HEK293 (cell line): ENCODE data around the gene RACGAP1.

Source experiments
- CTCF ChIA-PET: fragments of 350-600 bp; formaldehyde crosslinking; extraction: SDS; loops from one replicate; lab custom pipeline; 2021; ENCODE audit warnings: antibody characterized with exemption; lab: Yijun Ruan, JAX
- POLR2A ChIA-PET: fragments of 300-600 bp; formaldehyde crosslinking; extraction: SDS; loops from one replicate; lab custom pipeline; 2020; ENCODE audit warnings: antibody characterized with exemption, inconsistent platforms; lab: Yijun Ruan, JAX
- H3K27ac ChIP-seq: fragments of 200-500 bp; sonication (Bioruptor generic); 2 replicates; pipeline ENCODE4 v1.5.1; 2014; ENCODE audit warnings: low read depth, low read length, control low read depth, inconsistent platforms; ENCODE audit errors: extremely low read depth
- H3K36me3 ChIP-seq, 2 experiments: fragments of 200-500 bp in 1 of 2; sonication (Bioruptor generic) in 1 of 2; 1 replicate in 1 of 2; 2 replicates in 1 of 2; pipeline ENCODE4 v1.5.1; 2014 to 2017; ENCODE audit warnings: inconsistent platforms in 2 of 2, low read length in 2 of 2; ENCODE audit not compliant: control insufficient read depth in 2 of 2, insufficient read depth in 1 of 2
- H3K4me1 ChIP-seq: fragments of 200-500 bp; sonication (Bioruptor generic); 2 replicates; pipeline ENCODE4 v1.5.1; 2014; ENCODE audit warnings: mild to moderate bottlenecking, low read length, inconsistent platforms; ENCODE audit not compliant: control insufficient read depth, insufficient read depth
- H3K4me3 ChIP-seq: 2 replicates; pipeline ENCODE4 v1.5.1; 2011; ENCODE audit warnings: low read depth, mild to moderate bottlenecking, control low read depth, low read length, moderate library complexity
- H3K9me3 ChIP-seq: fragments of 200-500 bp; sonication (Bioruptor generic); 2 replicates; pipeline ENCODE4 v1.5.1; 2014; ENCODE audit warnings: low read depth, low read length, inconsistent platforms; ENCODE audit not compliant: control insufficient read depth, insufficient read depth
- BCL11A ChIP-seq: fragments of 450-650 bp; formaldehyde crosslinking; IDR thresholded peaks from 2 replicates; pipeline ENCODE4 v1.5.1; 2016; ENCODE audit warnings: low read depth, missing biosample characterization, missing genetic modification characterization
- EGR2 ChIP-seq: fragments of 450-650 bp; formaldehyde crosslinking; IDR thresholded peaks from 2 replicates; pipeline ENCODE4 v1.5.1; 2016; ENCODE audit warnings: low read depth, missing biosample characterization, missing genetic modification characterization
- FEZF1 ChIP-seq: fragments of 450-650 bp; formaldehyde crosslinking; IDR thresholded peaks from 2 replicates; pipeline ENCODE4 v1.5.1; 2016; ENCODE audit warnings: missing biosample characterization, missing genetic modification characterization
- GFI1B ChIP-seq: fragments of 450-650 bp; formaldehyde crosslinking; IDR thresholded peaks from 2 replicates; pipeline ENCODE4 v1.5.1; 2016; ENCODE audit warnings: missing biosample characterization, missing genetic modification characterization
- HOXA7 ChIP-seq: sonication (generic); formaldehyde crosslinking; IDR thresholded peaks from 2 replicates; pipeline ENCODE4 v1.8.1; 2022; ENCODE audit warnings: missing genetic modification reagents, borderline replicate concordance
- MZF1 ChIP-seq: fragments of 450-650 bp; formaldehyde crosslinking; IDR thresholded peaks from 2 replicates; pipeline ENCODE4 v1.5.1; 2017; ENCODE audit warnings: missing biosample characterization, missing genetic modification characterization, borderline replicate concordance
- PRDM1 ChIP-seq: fragments of 450-650 bp; formaldehyde crosslinking; IDR thresholded peaks from 2 replicates; pipeline ENCODE4; 2016; ENCODE audit warnings: missing biosample characterization, missing genetic modification characterization
- PRDM10 ChIP-seq: fragments of 450-650 bp; formaldehyde crosslinking; IDR thresholded peaks from 2 replicates; pipeline ENCODE4 v1.5.1; 2016; ENCODE audit warnings: missing biosample characterization, missing genetic modification characterization
- YY2 ChIP-seq: fragments of 450-650 bp; formaldehyde crosslinking; IDR thresholded peaks from 2 replicates; pipeline ENCODE4 v1.5.1; 2016; ENCODE audit warnings: missing biosample characterization, missing genetic modification characterization
- ZBTB10 ChIP-seq: fragments of 450-650 bp; formaldehyde crosslinking; IDR thresholded peaks from 2 replicates; pipeline ENCODE4 v1.5.1; 2016; ENCODE audit warnings: missing biosample characterization, missing genetic modification characterization
- ZBTB48 ChIP-seq: fragments of 450-650 bp; formaldehyde crosslinking; IDR thresholded peaks from 2 replicates; pipeline ENCODE4 v1.5.1; 2016; ENCODE audit warnings: missing biosample characterization, missing genetic modification characterization
- ZIC2 ChIP-seq: fragments of 450-650 bp; formaldehyde crosslinking; IDR thresholded peaks from 2 replicates; pipeline ENCODE4 v1.5.1; 2016; ENCODE audit warnings: missing biosample characterization, missing genetic modification characterization
- ZNF169 ChIP-seq: fragments of 450-650 bp; formaldehyde crosslinking; IDR thresholded peaks from 2 replicates; pipeline ENCODE4 v1.5.1; 2016; ENCODE audit warnings: missing biosample characterization, missing genetic modification characterization
- ZNF174 ChIP-seq: fragments of 450-650 bp; formaldehyde crosslinking; IDR thresholded peaks from 2 replicates; pipeline ENCODE4 v1.5.0; 2017; ENCODE audit warnings: missing biosample characterization, mild to moderate bottlenecking, missing genetic modification characterization
- ZNF184 ChIP-seq: fragments of 450-650 bp; IDR thresholded peaks from 2 replicates; pipeline ENCODE4 v1.5.1; 2018; ENCODE audit warnings: missing biosample characterization, mild to moderate bottlenecking, missing genetic modification characterization
- ZNF223 ChIP-seq: fragments of 450-650 bp; formaldehyde crosslinking; IDR thresholded peaks from 2 replicates; pipeline ENCODE4 v1.5.1; 2016; ENCODE audit warnings: missing biosample characterization, missing genetic modification characterization
- ZNF23 ChIP-seq: fragments of 450-650 bp; formaldehyde crosslinking; IDR thresholded peaks from 2 replicates; pipeline ENCODE4 v1.5.1; 2016; ENCODE audit warnings: missing biosample characterization, missing genetic modification characterization, borderline replicate concordance
- ZNF239 ChIP-seq: fragments of 450-650 bp; formaldehyde crosslinking; IDR thresholded peaks from 2 replicates; pipeline ENCODE4 v1.5.1; 2016; ENCODE audit warnings: missing biosample characterization, missing genetic modification characterization
- ZNF341 ChIP-seq: fragments of 450-650 bp; formaldehyde crosslinking; IDR thresholded peaks from 2 replicates; pipeline ENCODE4; 2016; ENCODE audit warnings: low read depth, missing biosample characterization, missing genetic modification characterization
- ZNF354C ChIP-seq: fragments of 450-650 bp; formaldehyde crosslinking; IDR thresholded peaks from 2 replicates; pipeline ENCODE4 v1.5.1; 2016; ENCODE audit warnings: missing biosample characterization, missing genetic modification characterization, low read depth, borderline replicate concordance
- ZNF366 ChIP-seq: fragments of 450-650 bp; formaldehyde crosslinking; conservative IDR thresholded peaks from 2 replicates; pipeline ENCODE4 v1.5.1; 2016; ENCODE audit warnings: missing biosample characterization, missing genetic modification characterization
- ZNF549 ChIP-seq: fragments of 450-650 bp; IDR thresholded peaks from 2 replicates; pipeline ENCODE4 v1.5.1; 2018; ENCODE audit warnings: missing biosample characterization, missing genetic modification characterization, mild to moderate bottlenecking, inconsistent platforms, moderate library complexity
- ZNF624 ChIP-seq: fragments of 450-650 bp; formaldehyde crosslinking; IDR thresholded peaks from 2 replicates; pipeline ENCODE4 v1.5.1; 2017; ENCODE audit warnings: missing biosample characterization, missing genetic modification characterization
- ZNF626 ChIP-seq: fragments of 450-650 bp; sonication (Bioruptor Pico); formaldehyde crosslinking; IDR thresholded peaks from 2 replicates; pipeline ENCODE4 v1.5.1; 2018; ENCODE audit warnings: missing biosample characterization, missing genetic modification characterization, inconsistent platforms
- ZNF658 ChIP-seq: fragments of 450-650 bp; formaldehyde crosslinking; IDR thresholded peaks from 2 replicates; pipeline ENCODE4; 2016; ENCODE audit warnings: missing biosample characterization, missing genetic modification characterization
- ZNF837 ChIP-seq: fragments of 450-650 bp; formaldehyde crosslinking; IDR thresholded peaks from 2 replicates; pipeline ENCODE4 v1.5.1; 2016; ENCODE audit warnings: missing biosample characterization, missing genetic modification characterization

The RACGAP1 gene

GRCh38 chr12:49953961-49954846 lies 71.1 kb downstream of the RACGAP1 start:
- POLR2A ChIA-PET, result interaction anchor here (1.2 kb wide), 1 partner anchor 11 kb away, joined by 4 read pairs; no protein-coding TSS in a partner anchor
- TF ChIP-seq ZNF341 (tag by site-specific recombination) (peak; percentile 88), EGR2 (tag by site-specific recombination) (no peak), ZNF23 (tag by site-specific recombination) (no peak)
- CTCF ChIA-PET, result interaction anchor here (0.8 to 2.4 kb wide), 4 partner anchors 8 to 85 kb away, joined by 3 to 13 read pairs (median 8); no protein-coding TSS in a partner anchor
- H3K27ac ChIP-seq, result no peak overlapping the region
- H3K4me1 ChIP-seq, result no peaks in the 10 kb centered on the region
- H3K4me3 ChIP-seq, result no peak overlapping the region
- no peaks in the 10 kb centered on the region for H3K9me3 ChIP-seq
- H3K36me3 ChIP-seq, result no peaks in the 10 kb centered on the region

GRCh38 chr12:49953151-49953550 lies 72.1 kb downstream of the RACGAP1 start:
- Histone ChIP-seq H3K4me3 (no peak overlapping the region), H3K4me1 (no peaks in the 10 kb centered on the region), H3K36me3 (no peaks in the 10 kb centered on the region), H3K27ac (no peak overlapping the region), H3K9me3 (no peaks in the 10 kb centered on the region)
- ChIA-PET POLR2A (interaction anchor here (1.2 kb wide), 1 partner anchor 12 kb away, joined by 4 read pairs; no protein-coding TSS in a partner anchor), CTCF (interaction anchor here (0.8 to 2.4 kb wide), 3 partner anchors 7 to 86 kb away, joined by 3 to 8 read pairs (median 7); no protein-coding TSS in a partner anchor)
- TF ChIP-seq ZNF223 (tag by site-specific recombination) (no peak), YY2 (no peak), HOXA7 (CRISPR knock-in tag) (no peak), ZNF366 (no peak), BCL11A (tag by site-specific recombination) (no peak), ZIC2 (no peak), ZNF169 (tag by site-specific recombination) (no peak), ZNF837 (no peak), ZNF23 (tag by site-specific recombination) (no peak), MZF1 (no peak), GFI1B (tag by site-specific recombination) (no peak), FEZF1 (tag by site-specific recombination) (no peak), ZNF658 (tag by site-specific recombination) (no peak), ZNF624 (tag by site-specific recombination) (no peak), ZBTB10 (tag by site-specific recombination) (no peak), ZNF184 (tag by site-specific recombination) (no peak), ZNF174 (no peak)

- POLR2A ChIA-PET, result no interaction called here
- H3K9me3 ChIP-seq, result no peaks in the 10 kb centered on the region
- H3K4me1 ChIP-seq, result no peaks in the 10 kb centered on the region
- no peak overlapping the region for H3K27ac ChIP-seq
- H3K4me3 ChIP-seq, result no peak overlapping the region
- CTCF ChIA-PET, result interaction anchor here (2.4 kb wide), 1 partner anchor 14 kb away, joined by 8 read pairs; no protein-coding TSS in a partner anchor
- H3K36me3 ChIP-seq, result no peaks in the 10 kb centered on the region
- TF ChIP-seq ZBTB48 (tag by site-specific recombination) (no peak), ZNF549 (tag by site-specific recombination) (no peak), ZNF239 (tag by site-specific recombination) (no peak), PRDM10 (tag by site-specific recombination) (no peak), PRDM1 (no peak), ZNF354C (tag by site-specific recombination) (no peak), ZNF626 (tag by site-specific recombination) (no peak)
Observed at GRCh38 chr12:49952391-49953055, 72.8 kb downstream of the RACGAP1 start.
